OCI-LY1 (cell line): ENCODE results near the gene FHIP1B.

Source experiments
- CTCF ChIP-seq: fragments of 200-600 bp; sonication (generic), shearing (Covaris generic); IDR thresholded peaks from 2 replicates; pipeline ENCODE4 v1.5.1; 2017; ENCODE audit warnings: mild to moderate bottlenecking, antibody characterized with exemption, low read length, moderate library complexity, mixed read lengths
- EZH2 ChIP-seq: fragments of 200-600 bp; sonication (generic), shearing (Covaris generic); IDR thresholded peaks from 2 replicates; pipeline ENCODE4 v1.8.0; 2017; ENCODE audit warnings: borderline replicate concordance, mixed run types, mild to moderate bottlenecking, antibody characterized with exemption, low read length, moderate library complexity, mixed read lengths

- TF ChIP-seq CTCF (no peak), EZH2 (no peak)
Measured at GRCh38 chr11:6209801-6210200, 24.6 kb downstream of the FHIP1B start.
